GM21528 (cell line): ENCODE measurements around the gene MPC2.
"Not testable (repeated sequence)": the region's sequence is repeated elsewhere in the genome, so short reads cannot be mapped to it uniquely, and the experiment has no call there.

Experiments
- ATAC-seq: cut with Tn5 transposase; IDR thresholded peaks from one replicate; pipeline ENCODE4 v1.9.1; 2021; ENCODE audit warnings: mild to moderate bottlenecking, moderate library complexity; ENCODE audit not compliant: unreplicated experiment, low FRiP score

The MPC2 gene

DNA sequence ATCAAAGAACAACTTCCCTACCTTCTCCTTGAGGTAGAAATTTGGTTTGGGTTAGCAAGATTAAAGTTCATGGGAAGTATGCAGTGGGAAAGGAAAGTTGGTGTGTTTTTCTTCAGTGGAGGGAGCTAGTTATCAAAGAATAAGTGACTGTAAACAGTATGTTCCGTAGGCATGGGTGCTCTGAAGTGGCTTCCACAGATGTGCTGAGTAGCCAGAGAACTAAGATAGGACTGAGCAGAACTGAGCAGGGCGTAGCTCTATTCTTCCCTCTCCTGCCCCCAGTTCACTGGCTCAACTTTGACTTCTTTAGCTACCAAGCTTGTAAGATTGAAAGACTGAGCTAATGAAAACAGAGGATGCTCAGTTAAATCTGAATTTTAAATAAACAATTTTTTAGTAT is 26.3 kb downstream of the MPC2 start:
- ATAC-seq: no peak

DNA sequence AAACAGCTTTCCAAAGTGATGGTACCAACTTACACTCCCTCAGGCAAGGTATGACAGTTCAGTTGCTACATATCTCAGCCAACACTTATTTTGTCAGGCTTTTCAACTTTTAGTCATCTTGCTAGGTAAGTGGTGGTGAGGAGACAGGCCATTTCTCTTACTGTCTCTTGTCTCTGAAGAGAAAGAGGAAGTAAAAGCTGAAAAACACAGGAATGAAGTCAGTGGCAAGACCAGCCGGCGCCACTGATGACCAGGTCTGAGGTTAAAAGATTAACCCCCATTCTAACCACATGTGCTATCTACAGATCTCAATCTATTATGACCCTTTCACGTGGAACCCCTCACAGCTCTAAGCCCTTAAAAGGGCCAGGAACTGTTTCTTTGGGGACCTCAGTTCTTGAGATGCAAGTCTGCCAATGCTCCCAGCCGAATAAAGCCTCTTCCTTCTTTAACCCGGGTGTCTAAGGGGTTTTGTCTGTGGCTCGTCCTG is 27.1 kb downstream of the MPC2 start:
- no peak for ATAC-seq

DNA sequence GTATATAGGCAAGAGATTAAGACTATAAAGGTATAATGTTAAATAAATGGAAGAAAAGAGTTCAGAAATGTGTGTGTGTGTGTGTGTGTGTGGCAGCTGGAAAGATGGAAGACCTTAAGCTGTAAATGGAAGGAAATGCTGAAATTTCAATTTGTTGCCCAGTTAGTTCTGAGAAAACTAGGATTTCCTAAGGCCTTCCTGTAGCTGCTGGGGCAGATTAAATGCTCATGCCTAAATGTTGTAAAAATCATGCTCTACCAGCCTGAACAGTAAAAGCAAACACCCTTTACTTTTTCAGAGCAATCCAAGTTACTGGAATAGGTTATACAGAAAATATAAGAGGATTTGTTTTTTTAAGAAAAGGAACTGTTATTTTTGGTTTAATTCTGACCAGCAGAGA is 31.2 kb downstream of the MPC2 start:
- no peak for ATAC-seq

DNA sequence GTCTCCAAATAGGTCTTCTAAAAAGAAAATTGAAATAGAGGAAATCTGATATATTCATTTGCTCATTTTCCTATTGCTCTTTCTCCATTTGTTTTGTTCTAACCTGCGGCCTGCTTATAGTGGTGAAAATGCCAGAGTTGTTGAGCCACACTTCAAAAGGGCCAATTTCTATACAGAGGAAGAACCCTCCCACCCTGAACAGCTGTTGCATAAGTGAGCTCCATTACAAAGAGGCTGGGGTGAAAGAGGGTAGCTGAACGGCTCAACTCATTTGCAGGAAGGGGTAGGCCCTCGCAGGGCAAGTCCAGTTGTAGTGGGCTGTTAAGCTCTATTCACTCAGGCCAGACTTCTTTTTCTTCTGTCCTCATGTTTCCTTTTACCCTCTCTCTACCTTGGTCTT is 31.7 kb downstream of the MPC2 start:
- no peak for ATAC-seq

DNA sequence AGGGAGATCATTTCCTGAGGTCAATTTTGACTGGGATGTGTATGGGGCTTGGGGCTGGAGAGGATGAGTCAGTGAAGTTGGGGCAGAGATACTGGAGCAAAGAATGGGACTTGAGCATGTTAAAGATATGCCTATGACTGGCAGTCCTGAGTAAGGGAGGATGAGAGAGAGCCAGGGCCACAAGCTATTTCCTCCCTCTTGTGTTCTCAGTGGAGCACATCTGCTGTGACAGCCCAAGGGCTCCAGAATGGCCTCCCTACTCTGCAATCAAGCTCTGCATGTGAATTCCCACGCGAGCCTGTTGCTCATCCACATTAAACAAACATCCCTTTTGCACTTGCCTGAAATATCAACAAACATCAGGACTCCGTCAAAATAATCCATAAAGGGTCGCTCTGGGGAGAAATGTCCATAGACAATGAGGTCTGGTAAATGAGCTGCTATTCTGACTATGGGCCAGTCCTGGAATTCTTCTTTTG is 32.2 kb downstream of the MPC2 start:
- ATAC-seq: no peak

DNA sequence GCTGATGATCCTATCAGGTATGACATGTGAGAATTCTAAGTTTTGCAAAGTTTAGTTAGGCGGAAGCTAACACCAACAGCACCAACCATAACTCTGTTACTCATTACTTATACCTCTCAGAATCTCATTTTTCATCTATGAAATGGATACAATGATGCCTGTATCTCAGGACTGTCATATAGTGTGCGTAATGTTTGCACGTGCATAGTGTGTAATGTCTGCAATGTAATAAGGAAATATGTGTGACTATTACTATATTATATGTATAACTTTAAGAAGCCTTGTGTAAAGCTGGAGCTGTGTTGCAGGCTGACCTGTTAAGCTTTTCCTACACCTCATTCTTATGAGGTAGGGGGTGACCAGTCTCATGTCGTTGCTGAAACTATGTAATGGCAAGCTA is 36.0 kb downstream of the MPC2 start:
- ATAC-seq: no peak

DNA sequence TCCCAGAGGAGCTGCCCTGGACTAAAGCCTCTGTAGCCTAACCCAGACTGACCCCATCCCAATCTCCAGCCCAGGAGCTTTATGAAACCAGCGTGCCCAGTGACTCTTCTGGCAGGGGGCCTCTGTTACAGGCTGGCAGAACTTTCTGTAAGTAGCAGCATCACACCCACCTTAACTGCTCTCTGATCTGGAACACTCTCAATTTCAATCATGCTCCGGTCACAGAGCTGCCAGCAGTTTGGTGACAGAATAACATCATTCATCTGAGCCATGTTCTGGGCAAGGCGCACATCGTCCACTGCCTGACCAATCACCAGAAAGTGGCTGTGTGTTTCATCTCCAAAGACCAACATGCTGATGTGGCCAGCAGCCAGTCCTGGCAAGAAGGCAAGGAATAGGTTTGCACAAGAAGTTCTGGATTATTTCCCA is 37.6 kb downstream of the MPC2 start:
- peak; percentile 78 for ATAC-seq

DNA sequence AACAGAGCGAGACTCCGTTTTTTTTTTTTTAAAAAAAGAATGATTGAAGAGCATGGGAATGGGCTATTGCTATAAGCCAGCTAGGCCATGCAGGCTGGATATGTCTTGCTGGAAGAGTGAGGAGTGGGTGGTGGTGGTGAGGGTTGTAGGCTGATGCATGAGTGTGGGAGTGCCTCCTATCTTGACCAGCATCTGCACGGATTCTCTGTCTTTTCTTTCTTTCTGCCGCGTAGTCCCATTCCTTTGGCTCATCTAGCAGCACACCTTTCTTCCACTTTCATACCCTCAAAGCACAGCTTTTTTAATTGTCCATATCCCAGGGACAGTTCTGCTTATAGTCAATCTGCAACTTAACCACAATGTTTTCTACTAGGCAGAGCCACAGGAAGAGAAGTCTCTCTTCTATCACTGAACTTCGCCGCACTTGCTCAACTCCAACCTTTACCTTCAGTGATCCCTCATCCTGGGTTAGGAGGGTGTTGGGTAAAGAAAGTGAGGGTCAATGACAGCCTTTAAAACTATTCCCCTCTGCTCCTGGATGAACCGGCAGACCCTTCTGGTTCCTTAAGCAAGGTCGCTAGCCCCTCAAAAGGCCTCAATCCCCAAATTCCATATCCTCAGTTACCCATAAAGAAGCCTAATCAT is 38.2 kb downstream of the MPC2 start:
- no peak for ATAC-seq

DNA sequence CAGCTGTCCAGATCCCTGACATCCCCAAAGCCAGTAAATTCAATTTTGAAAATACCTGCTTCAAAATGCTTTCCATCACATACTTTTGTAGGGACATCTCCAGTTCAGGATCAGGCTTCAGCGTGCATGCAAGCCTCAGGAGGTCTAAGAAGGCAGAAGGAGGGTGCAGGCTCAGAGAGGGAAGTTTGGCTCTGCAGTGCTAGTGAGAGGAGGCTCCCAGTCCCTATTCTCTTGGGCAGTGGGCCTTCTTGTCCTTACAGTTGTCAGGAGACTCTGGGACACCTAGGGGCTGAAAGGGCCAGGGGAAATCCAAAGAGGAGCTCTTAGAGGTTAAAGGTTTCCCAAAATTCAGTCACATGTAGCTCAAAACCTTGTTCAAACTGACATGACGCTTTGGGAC is 43.1 kb downstream of the MPC2 start:
- no peak for ATAC-seq

DNA sequence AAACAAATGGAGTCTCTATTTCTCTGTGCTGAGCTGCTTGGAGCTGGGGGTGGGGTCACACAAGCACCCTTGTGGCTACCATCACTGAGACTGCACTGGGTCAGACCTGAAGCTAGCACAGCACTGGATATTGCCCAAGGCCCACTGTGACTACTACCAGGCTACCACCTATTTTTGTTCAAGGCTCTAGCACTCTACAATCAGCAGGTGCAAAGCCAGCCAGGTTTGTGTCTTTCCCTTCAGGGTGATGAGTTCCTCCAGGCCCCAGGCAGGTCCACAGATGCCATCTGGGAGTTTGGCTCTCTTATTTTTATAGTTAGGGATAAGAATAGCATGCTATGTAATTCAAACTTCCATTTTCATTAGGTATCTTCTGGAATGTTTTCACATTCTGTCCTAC is 46.5 kb downstream of the MPC2 start:
- no peak for ATAC-seq

DNA sequence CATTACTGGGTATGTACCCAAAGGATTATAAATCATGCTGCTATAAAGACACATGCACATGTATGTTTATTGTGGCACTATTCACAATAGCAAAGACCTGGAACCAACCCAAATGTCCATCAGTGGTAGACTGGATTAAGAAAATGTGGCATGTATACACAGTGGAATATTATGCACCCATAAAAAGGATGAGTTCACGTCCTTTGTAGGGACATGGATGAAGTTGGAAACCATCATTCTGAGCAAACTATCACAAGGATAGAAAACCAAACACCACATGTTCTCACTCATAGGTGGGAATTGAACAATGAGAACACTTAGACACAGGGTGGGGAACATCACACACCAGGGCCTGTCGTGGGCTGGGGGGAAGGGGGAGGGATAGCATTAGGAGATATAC is 49.7 kb downstream of the MPC2 start:
- ATAC-seq: not testable (repeated sequence)

DNA sequence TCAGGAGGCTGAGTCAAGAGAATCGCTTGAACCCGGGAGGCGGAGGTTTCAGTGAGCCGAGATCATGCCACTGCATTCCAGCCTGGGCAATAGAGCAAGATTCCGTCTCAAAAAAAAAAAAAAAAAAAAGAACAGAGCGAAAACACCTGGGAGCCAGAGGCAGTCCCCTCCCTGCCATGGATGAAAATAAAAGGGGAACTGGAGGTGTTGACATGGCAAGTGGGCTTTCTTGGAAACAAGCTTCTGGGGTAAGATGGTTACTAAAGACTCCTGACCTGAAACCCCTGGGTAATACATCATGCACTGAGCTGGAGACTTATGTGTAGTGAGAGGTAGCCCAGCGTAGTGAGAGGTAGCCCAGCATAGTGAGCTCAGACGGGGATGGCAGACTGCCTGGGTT is 54.5 kb downstream of the MPC2 start:
- ATAC-seq: no peak

DNA sequence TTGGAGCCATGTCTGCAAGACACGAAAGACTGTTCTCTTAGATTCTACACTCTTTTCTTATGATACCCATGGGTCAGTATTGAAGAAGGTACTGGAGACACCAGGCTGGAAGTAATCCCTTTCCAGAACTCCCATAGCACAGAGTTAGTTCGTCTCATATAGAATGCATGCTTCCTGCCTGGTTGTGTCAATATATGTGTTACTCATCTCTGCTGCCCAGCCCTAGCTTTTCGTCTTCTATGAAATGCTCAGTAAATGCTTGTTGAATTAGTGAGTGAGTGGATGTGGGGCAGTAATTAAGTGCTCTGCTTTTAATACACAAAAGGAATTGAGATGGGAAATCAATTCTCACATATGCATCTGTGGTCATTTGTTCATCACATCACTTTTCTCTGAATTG is 55.1 kb downstream of the MPC2 start:
- ATAC-seq: no peak

DNA sequence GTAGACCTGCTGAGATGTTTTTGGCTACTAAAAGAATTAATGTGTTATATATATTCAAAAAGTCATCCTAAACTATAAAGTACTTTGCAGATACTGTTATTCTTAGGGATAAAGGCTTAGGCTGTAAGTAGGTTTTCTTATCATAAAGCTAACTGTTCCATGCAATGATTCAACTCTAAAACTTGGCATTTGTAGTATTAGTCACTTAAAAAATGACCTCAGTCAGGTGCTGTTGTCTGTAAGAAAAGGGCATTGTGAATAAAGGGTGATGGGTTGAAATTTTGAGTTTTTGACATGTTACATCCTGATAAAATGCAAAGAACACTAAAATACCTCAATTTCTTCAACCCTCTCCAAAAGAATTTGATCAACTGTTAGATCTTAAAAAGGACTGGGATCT is 55.8 kb downstream of the MPC2 start:
- ATAC-seq: no peak

DNA sequence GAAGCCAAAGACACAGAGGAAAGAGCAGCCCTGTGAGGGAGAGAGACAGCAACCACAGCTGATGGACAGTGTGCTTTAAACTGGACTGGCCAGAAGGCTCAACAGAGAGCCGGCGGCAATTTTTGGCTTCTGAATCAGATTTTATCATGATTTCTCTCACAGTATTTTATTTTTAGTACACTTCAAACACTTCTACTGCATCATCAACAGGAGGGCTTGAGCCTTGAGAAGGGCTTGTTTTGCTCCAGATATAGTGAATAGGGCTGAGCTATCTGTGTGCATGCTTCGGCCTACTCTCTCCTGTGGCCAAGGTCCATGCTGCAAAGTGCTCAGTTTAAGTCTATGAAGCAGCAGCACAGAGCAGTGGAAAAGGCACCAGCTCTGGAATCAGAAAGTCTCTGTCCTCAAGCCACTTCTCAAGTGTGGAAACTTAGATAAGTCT is 56.3 kb downstream of the MPC2 start:
- ATAC-seq: no peak

DNA sequence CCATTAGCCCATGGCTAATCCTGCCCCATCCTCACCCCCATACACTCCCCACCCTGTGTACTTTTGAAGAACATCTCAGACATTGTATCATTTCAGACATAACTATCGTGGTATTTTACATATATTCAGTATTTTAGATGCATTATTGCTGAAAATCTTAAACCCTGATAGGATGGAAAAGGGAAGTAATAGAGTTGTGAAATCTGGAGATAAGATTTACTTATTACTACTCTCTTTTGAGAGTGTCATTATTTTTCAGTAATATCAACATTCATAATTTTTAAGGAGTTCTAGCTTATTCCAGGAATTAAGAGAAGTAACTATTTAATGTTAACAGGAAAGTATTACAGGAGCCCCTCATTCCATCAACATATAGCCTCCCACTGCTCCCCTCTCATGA is 57.4 kb downstream of the MPC2 start:
- ATAC-seq: no peak

DNA sequence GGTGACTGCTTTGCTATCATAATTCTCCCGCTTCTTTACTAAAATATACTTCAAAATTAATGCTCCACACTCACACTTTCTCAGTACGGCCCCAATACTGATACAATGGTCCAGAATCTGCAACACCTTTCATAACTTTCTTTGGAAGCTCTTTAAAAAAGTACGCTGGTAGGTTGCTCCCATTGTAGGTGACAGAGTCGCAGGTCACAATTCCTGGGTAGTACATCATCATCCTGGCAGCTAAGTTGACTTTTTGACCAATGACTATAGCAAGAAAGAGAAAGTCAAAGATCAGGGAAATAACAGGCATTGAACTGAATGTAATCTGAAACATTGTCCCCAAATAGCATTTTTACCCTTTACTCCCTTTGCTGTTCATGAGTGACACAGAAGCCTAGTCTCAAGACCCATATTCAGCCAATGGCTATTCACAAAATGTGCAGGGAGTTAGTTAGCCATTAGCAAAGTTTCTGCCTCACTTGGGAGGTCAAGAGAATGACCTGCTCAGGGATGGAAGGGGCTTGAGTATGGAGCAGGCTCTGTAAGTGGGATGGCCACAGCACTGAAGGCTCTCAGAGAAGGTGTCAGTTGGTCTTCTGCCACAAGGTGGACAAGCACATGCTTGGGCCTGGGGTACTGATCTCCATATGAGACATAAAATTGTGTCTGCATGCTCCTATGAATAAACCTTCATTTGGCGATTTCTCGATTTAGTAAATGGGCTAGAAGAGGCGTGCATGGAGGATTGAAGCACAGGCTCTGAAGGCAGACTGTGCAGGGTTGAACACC is 58.3 kb downstream of the MPC2 start:
- ATAC-seq: no peak

DNA sequence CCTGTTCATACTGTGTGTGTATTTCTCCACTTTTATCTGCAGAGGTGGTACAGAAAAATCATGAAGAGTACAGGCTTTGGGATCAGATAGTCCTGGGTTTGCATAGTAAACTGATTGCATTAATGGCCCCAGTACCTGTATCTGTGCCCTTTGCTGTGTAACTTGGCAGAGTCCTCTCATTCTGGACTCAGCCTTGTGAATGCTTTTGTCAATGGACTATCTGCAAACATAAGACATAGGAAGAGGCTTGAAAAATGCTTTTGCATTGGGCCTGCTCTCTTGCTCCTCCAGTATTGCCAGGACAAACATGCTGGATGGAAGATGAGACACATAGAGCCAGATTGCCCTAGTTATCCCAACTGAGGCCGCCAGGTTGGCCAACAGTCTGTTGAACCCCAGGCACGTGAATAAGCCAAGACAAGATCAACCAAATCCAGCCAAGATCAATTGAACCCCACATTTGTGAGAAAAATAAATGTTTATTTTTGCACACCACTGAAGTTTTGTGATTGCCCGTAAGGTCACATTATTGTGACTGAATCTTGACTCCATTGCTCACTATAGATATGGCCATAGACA is 60.2 kb downstream of the MPC2 start:
- ATAC-seq: no peak

DNA sequence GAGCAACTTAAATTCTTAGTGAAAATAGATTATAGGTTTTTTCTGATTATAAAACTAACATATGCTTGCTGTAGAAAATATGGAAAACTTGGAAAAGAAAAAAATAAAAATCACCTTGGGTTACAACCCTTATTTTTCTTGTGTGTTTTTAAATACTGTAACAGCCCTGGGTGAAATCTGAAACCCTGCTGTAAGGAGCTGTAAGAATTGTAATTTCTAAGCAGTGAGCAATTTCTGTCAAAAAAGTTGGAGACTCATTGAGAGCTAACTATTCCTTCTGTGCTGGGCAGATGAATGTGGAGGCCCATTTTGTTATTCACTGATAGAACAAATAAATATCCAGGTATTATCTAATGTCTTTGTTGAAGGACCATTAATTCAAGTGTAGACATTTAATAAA is 65.5 kb downstream of the MPC2 start:
- ATAC-seq: no peak

DNA sequence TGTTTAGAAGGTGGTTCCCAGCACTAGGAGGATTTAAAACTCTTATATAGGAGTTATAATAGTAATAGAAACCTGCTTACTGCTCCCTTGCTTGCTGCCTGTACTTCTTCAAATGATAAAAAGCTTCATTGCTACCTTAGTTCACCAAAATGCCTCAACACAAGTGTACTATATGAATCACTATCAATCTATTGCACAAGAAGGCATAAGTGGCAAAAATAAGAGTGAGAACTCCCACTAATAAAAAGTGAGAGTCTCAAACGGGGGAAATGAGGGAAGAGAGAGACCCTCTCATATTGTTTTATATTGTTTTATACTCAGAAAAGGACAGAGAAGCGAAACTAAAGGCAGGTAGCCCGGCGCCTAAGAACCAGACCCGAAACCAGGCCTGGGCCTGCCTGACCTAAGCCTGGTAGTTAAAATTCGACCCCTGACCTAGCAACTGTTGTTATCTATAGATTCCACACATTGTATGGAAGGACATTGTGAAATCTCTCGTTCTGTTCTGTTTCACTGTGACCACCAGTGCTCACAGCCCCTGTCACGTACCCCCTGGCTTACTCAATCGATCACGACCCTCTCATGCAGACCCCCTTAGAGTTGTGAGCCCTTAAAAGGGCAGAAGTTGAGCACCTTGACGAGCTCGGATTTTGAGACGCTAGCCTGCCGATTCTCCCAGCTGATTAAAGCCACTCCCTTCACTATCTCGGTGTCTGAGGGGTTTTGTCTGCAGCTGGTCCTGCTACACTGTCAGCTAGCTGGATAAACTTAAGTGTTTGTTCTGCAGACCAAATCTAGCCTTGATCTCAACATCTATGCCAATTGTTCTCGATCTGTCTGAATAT is 67.5 kb downstream of the MPC2 start:
- not testable (repeated sequence) for ATAC-seq
